ENCODE data around the gene GMDS. TPM values are rescaled to one million over a fixed set of nuclear protein-coding genes. Genes with fewer than 3 reads are reported as not detected.

GMDS gene
- total RNA-seq, 4 donors from 2014 or later: 8.7 to 23.1 (median 18.4) TPM

- TF ChIP-seq POLR2A (IDR thresholded peaks at IDR 0.05): no peak
- TF ChIP-seq CTCF (IDR thresholded peaks at IDR 0.05): no peak
- intact Hi-C loops (cut with DNase I; ENCODE audit: low total_unique reads): no loop called here
- no peak for DNase-seq (ENCODE audit: low spot score in 2 of 2)
- no peak overlapping the region for H3K4me3 ChIP-seq (ENCODE audit: low read depth, poor library complexity, severe bottlenecking)
- WGBS, 2 donors: 72 to 83% methylated on average over 4 of the region's 4 CpGs
Measured at GRCh38 chr6:2054516-2055067, 190.8 kb downstream of the GMDS start.

GRCh38 chr6:2053691-2054090 lies 191.7 kb downstream of the GMDS start:
- no peak overlapping the region for H3K4me3 ChIP-seq (ENCODE audit: low read depth, poor library complexity, severe bottlenecking)
- TF ChIP-seq POLR2A (IDR thresholded peaks at IDR 0.05) (no peak), CTCF (IDR thresholded peaks at IDR 0.05) (no peak)
- DNase-seq (ENCODE audit: low spot score in 2 of 2): no peak
- intact Hi-C loops (cut with DNase I; ENCODE audit: low total_unique reads): no loop called here

GRCh38 chr6:2047855-2048254 lies 197.6 kb downstream of the GMDS start:
- H3K4me3 ChIP-seq (ENCODE audit: low read depth, poor library complexity, severe bottlenecking): no peak overlapping the region
- no peak for TF ChIP-seq CTCF (IDR thresholded peaks at IDR 0.05)
- TF ChIP-seq POLR2A (IDR thresholded peaks at IDR 0.05): no peak
- DNase-seq (ENCODE audit: low spot score in 2 of 2): no peak
- whole genome bisulfite sequencing, 2 donors: 58 to 88% methylated on average over 2 of the region's 2 CpGs
- intact Hi-C loops (cut with DNase I; ENCODE audit: low total_unique reads): no loop called here

GRCh38 chr6:2044192-2044591 lies 201.2 kb downstream of the GMDS start:
- DNase-seq (ENCODE audit: low spot score in 2 of 2): no peak
- WGBS, 2 donors: 92 to 99% methylated on average over 4 of the region's 4 CpGs
- no peak overlapping the region for H3K4me3 ChIP-seq (ENCODE audit: low read depth, poor library complexity, severe bottlenecking)
- intact Hi-C loops (cut with DNase I; ENCODE audit: low total_unique reads): no loop called here
- TF ChIP-seq CTCF (IDR thresholded peaks at IDR 0.05): no peak

- TF ChIP-seq CTCF (IDR thresholded peaks at IDR 0.05): no peak
- TF ChIP-seq POLR2A (IDR thresholded peaks at IDR 0.05): no peak
- intact Hi-C loops (cut with DNase I; ENCODE audit: low total_unique reads): no loop called here
- no peak for DNase-seq (ENCODE audit: low spot score in 2 of 2)
- 79 to 86% methylated on average over 6 of the region's 6 CpGs for WGBS, 2 donors
- H3K4me3 ChIP-seq (ENCODE audit: low read depth, poor library complexity, severe bottlenecking): no peak overlapping the region
Measured at GRCh38 chr6:2042956-2043648, 202.3 kb downstream of the GMDS start.

- intact Hi-C loops (cut with DNase I; ENCODE audit: low total_unique reads): no loop called here
- WGBS, 2 donors: 83 to 86% methylated on average over 8 of the region's 8 CpGs
- DNase-seq (ENCODE audit: low spot score in 2 of 2): no peak
- TF ChIP-seq CTCF (IDR thresholded peaks at IDR 0.05) (no peak), POLR2A (IDR thresholded peaks at IDR 0.05) (no peak)
- no peak overlapping the region for H3K4me3 ChIP-seq (ENCODE audit: low read depth, poor library complexity, severe bottlenecking)
Measured at GRCh38 chr6:2038092-2038491, 207.3 kb downstream of the GMDS start.
